HepG2 (cell line): ENCODE measurements around the gene ESRRG. TPM values are rescaled to one million over a fixed set of nuclear protein-coding genes. Genes with fewer than 3 reads are reported as not detected.

Experiments used
- ATAC-seq: fragments of 200-7000 bp; cut with Tn5 transposase; 3 replicates; pipeline ENCODE4 v1.9.1; 2020; ENCODE audit warnings: mild to moderate bottlenecking, moderate library complexity
- BruUV-seq: library from RNA; stranded (reverse); fragments of 400-500 nt; replicated peaks from 2 replicates; lab custom pipeline; 2021; lab: Mats Ljungman, UMichigan
- CTCF ChIA-PET: fragments of 300-600 bp; formaldehyde crosslinking; extraction: SDS; loops from one replicate; lab custom pipeline; 2021; ENCODE audit warnings: low total read pairs, inconsistent platforms, low intra/inter-chr PET ratio; lab: Yijun Ruan, JAX
- POLR2A ChIA-PET: fragments of 350-600 bp; sonication (Branson Sonifier 250); formaldehyde crosslinking; loops from one replicate; lab custom pipeline; 2020; ENCODE audit warnings: antibody characterized with exemption, inconsistent platforms; lab: Yijun Ruan, JAX
- DNase-seq: peaks from one replicate; pipeline ENCODE4 v3.0.0-alpha.2; 2015; ENCODE audit warnings: low spot score
- FAIRE-seq: peaks from 3 replicates; lab custom pipeline; 2011; peaks lifted over from hg19 to GRCh38; lab: Jason Lieb, UNC
- H2AFZ ChIP-seq: one replicate; pipeline ENCODE4 v1.6.1; 2011; ENCODE audit warnings: low read length, inconsistent platforms
- H3K27ac ChIP-seq: fragments of 300-600 bp; 3 replicates; pipeline ENCODE4 v1.8.0; 2011; ENCODE audit warnings: mixed run types, mild to moderate bottlenecking, mixed read lengths, low read length, inconsistent platforms; ENCODE audit not compliant: insufficient read depth; ENCODE audit errors: extremely low read length
- H3K27me3 ChIP-seq, 2 experiments: fragments of 200-600 bp in 1 of 2; 2 replicates in 1 of 2; 3 replicates in 1 of 2; pipeline versions ENCODE4 v1.6.0 to v1.8.0; 2011; ENCODE audit warnings: low read length in 2 of 2, mild to moderate bottlenecking in 2 of 2, moderate library complexity in 2 of 2, inconsistent platforms in 1 of 2; ENCODE audit not compliant: insufficient read depth in 2 of 2, control insufficient read depth in 1 of 2
- H3K36me3 ChIP-seq, 2 experiments: fragments of 200-600 bp in 1 of 2; replicated peaks in 1 of 2; 2 replicates in 1 of 2; 3 replicates in 1 of 2; pipeline versions ENCODE4 v1.5.1 to v1.8.0; 2011; ENCODE audit warnings: low read length in 2 of 2, inconsistent platforms in 1 of 2; ENCODE audit not compliant: insufficient read depth in 2 of 2, control insufficient read depth in 1 of 2
- H3K4me1 ChIP-seq: 2 replicates; pipeline ENCODE4 v1.5.1; 2012; ENCODE audit warnings: low read length, inconsistent platforms; ENCODE audit not compliant: insufficient read depth
- H3K4me2 ChIP-seq: 2 replicates; pipeline ENCODE4 v1.6.0; 2011; ENCODE audit warnings: low read depth, low read length, inconsistent platforms
- H3K4me3 ChIP-seq, 3 experiments: fragments of 200-600 bp in 1 of 3; sonication (generic), shearing (Covaris generic) in 1 of 3; replicated peaks in 1 of 3; 2 replicates each; pipeline ENCODE4 v1.5.1; 2011 to 2016; ENCODE audit warnings: low read length in 3 of 3, inconsistent platforms in 2 of 3, low read depth in 2 of 3, mild to moderate bottlenecking in 2 of 3, control low read depth in 1 of 3, mixed read lengths in 1 of 3; ENCODE audit not compliant: insufficient read depth in 1 of 3
- H3K79me2 ChIP-seq: one replicate; pipeline ENCODE4 v1.6.1; 2011; ENCODE audit warnings: low read length, inconsistent platforms; ENCODE audit not compliant: insufficient read depth
- H3K9ac ChIP-seq: 2 replicates; pipeline ENCODE4 v1.6.0; 2011; ENCODE audit warnings: mild to moderate bottlenecking, low read depth, low read length, inconsistent platforms; ENCODE audit not compliant: insufficient read depth
- H3K9me3 ChIP-seq: 2 replicates; pipeline ENCODE4 v1.5.1; 2012; ENCODE audit warnings: mild to moderate bottlenecking, low read length
- H4K20me1 ChIP-seq: 2 replicates; pipeline ENCODE4 v1.6.0; 2011; ENCODE audit warnings: inconsistent platforms, mild to moderate bottlenecking, low read length, moderate library complexity; ENCODE audit not compliant: insufficient read depth
- KDM5A ChIP-seq: fragments of 200-600 bp; sonication (generic); IDR thresholded peaks from 2 replicates; pipeline ENCODE4 v1.7.0; 2018; ENCODE audit warnings: antibody characterized with exemption, mild to moderate bottlenecking, low read length, borderline replicate concordance
- ZNF33A ChIP-seq: sonication (generic); formaldehyde crosslinking; IDR thresholded peaks from 2 replicates; pipeline ENCODE4 v1.5.1; 2020; ENCODE audit warnings: missing genetic modification reagents, mild to moderate bottlenecking, moderate library complexity, borderline replicate concordance
- ZNF34 ChIP-seq: sonication (generic); formaldehyde crosslinking; IDR thresholded peaks from 2 replicates; pipeline ENCODE4 v1.4.0; 2020; ENCODE audit warnings: mild to moderate bottlenecking, missing genetic modification reagents, borderline replicate concordance
- WGBS: methylation state at CpG from one replicate; pipeline ENCODE4 v1.1.6; 2017; ENCODE audit warnings: low lambda C conversion rate; 5-methylcytosine and 5-hydroxymethylcytosine counted together
- in situ Hi-C: cut with HindIII; loops from 2 replicates; pipeline ENCODE4 v1.10.0; 2017; ENCODE audit warnings: low pct_unique_long_range_greater_than_20kb; ENCODE audit not compliant: extremely low pct_ligation_motif_present
- intact Hi-C: fragments of 100-400 bp; cut with micrococcal nuclease; formaldehyde crosslinking; loops from one replicate; pipeline ENCODE4 v1.10.0; 2022; ENCODE audit not compliant: unreplicated experiment
- polyA plus RNA-seq, 8 experiments: library from polyadenylated mRNA; depleted of rRNA in 3 of 8; stranded (reverse) in 7 of 8; unstranded in 1 of 8; fragments of >200 nt; fragmentation: Illumina TruSeq in 4 of 8; extraction: Trizol in 4 of 8; gene quantifications; 2 replicates each; pipeline versions ENCODE4 v1.2.1 to v1.2.3, GENCODE V29; 2011 to 2016; ENCODE audit warnings: low read depth in 4 of 8, missing spikeins in 1 of 8, mixed read lengths in 1 of 8; ENCODE audit not compliant: insufficient read depth in 1 of 8
- total RNA-seq, 5 experiments: library from RNA; depleted of rRNA; stranded (reverse); fragments of >200 nt; fragmentation: Illumina TruSeq; extraction: Trizol; gene quantifications; 2 replicates each; pipeline ENCODE4 v1.2.3, GENCODE V29; 2016; ENCODE audit warnings: low read depth in 1 of 5
- TF ChIP-seq, protein P1 (sequence below): sonication (generic); formaldehyde crosslinking; IDR thresholded peaks from 2 replicates; pipeline ENCODE4 v1.9.0; 2021; ENCODE audit warnings: missing genetic modification reagents, mild to moderate bottlenecking, borderline replicate concordance

Gene ESRRG
- total and polyA plus RNA-seq, 2 of the 13 experiments (the other 11 are each of a cell fraction or from before 2014, with no cell fraction given), result not detected

DNA sequence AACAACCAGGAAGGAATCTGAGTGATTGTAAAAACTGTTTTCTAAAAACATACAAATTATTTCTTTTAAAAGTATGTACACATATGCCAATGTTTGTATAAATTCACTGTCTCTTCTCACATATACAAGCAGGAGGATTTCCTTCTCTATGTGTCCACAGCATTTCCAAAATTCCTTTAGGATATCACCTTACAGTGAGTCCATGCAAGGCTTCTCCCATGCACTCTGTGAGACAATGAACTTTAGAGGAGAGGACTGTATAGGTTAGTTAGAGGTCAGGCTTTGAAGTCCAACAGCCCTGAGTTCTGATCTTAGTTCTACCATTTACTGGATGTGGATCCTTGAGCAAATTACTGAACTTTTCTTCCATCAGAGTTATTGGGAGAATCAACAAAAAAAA, 265.9 kb downstream of the ESRRG start:
- H3K27ac ChIP-seq, result no peak overlapping the region
- no peak overlapping the region for H3K4me3 ChIP-seq
- in situ Hi-C loops (no loop called here), intact Hi-C loops (no loop called here)
- no peak overlapping the region for H3K9ac ChIP-seq
- CTCF ChIA-PET, result no interaction called here
- no TSS peak for BruUV-seq
- H3K27me3 ChIP-seq, result no peaks in the 10 kb centered on the region; a peak in 1 of 5 replicates
- no peak overlapping the region for H3K4me2 ChIP-seq
- no peaks in the 10 kb centered on the region for H3K9me3 ChIP-seq
- FAIRE-seq, result no peak
- H3K79me2 ChIP-seq, result no peaks in the 10 kb centered on the region
- no peaks in the 10 kb centered on the region for H4K20me1 ChIP-seq
- H2AFZ ChIP-seq, result no peak overlapping the region
- TF ChIP-seq KDM5A, result no peak
- no peak for ATAC-seq
- POLR2A ChIA-PET, result no interaction called here
- H3K4me1 ChIP-seq, result no peaks in the 10 kb centered on the region
- no peak for DNase-seq
- no peaks in the 10 kb centered on the region for H3K36me3 ChIP-seq

DNA sequence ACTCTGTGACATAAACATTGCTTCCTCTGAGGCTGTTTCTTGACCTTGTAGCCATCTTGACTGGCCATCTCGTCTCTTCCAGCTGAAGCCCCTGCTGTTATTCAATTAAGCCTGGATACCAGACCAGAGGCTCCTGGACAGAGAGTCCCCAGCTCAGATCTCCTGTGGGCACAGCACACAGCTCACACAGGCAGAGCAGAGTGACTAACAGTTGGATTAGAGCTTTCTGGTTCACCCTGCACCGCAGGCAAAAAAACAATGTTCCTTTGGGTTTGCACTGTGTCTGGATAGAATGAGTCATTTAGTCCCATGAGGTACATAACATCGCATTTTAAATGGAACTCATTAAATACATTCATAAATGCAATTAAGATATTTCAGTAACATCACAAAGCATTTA, 266.5 kb downstream of the ESRRG start:
- Histone ChIP-seq H3K27me3 (no peaks in the 10 kb centered on the region; a peak in 1 of 5 replicates), H3K4me1 (no peaks in the 10 kb centered on the region), H3K9ac (no peak overlapping the region), H4K20me1 (no peaks in the 10 kb centered on the region), H3K9me3 (no peaks in the 10 kb centered on the region), H3K4me3 (no peak overlapping the region), H2AFZ (no peak overlapping the region), H3K36me3 (no peaks in the 10 kb centered on the region), H3K27ac (no peak overlapping the region), H3K4me2 (no peak overlapping the region), H3K79me2 (no peaks in the 10 kb centered on the region)
- ChIA-PET POLR2A (no interaction called here), CTCF (no interaction called here)
- in situ Hi-C loops (no loop called here), intact Hi-C loops (no loop called here)
- WGBS, result 1% methylated on average over 3 of the region's 3 CpGs
- FAIRE-seq, result no peak
- ATAC-seq, result no peak
- no peak for DNase-seq
- TF ChIP-seq ZNF34 (CRISPR knock-in tag), result no peak
- no TSS peak for BruUV-seq

DNA sequence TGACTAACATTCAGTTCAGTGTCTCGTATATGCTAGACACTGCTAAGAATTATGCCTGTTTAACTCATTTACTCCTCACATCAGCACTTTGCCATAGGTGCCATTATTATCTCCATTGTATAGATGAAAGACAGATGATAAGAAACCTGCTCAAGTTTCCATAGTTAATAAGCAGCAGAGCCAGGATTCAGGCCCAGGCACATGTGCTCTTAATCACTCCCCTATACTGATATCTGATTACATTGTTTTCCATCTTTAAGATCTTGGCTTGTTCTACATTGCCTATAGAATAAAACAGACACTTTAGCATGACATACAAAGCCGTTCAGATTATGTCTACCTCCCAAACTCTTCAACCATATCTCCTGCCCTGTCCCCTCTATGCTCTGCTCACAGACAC, 269.5 kb downstream of the ESRRG start:
- Histone ChIP-seq H3K4me2 (no peak overlapping the region), H3K27ac (no peak overlapping the region), H3K4me3 (no peak overlapping the region), H4K20me1 (no peaks in the 10 kb centered on the region), H3K36me3 (no peaks in the 10 kb centered on the region), H2AFZ (no peak overlapping the region), H3K9ac (no peak overlapping the region), H3K79me2 (no peaks in the 10 kb centered on the region), H3K9me3 (no peaks in the 10 kb centered on the region), H3K27me3 (no peaks in the 10 kb centered on the region), H3K4me1 (no peaks in the 10 kb centered on the region)
- in situ Hi-C loops, result no loop called here
- 0% methylated on average over 2 of the region's 2 CpGs for WGBS
- no TSS peak for BruUV-seq
- ChIA-PET CTCF (no interaction called here), POLR2A (no interaction called here)
- ATAC-seq (no peak), DNase-seq (no peak), FAIRE-seq (no peak)
- intact Hi-C loops, result no loop called here
- TF ChIP-seq ZNF33A (CRISPR knock-in tag), result no peak
- TF ChIP-seq, protein P1, sequence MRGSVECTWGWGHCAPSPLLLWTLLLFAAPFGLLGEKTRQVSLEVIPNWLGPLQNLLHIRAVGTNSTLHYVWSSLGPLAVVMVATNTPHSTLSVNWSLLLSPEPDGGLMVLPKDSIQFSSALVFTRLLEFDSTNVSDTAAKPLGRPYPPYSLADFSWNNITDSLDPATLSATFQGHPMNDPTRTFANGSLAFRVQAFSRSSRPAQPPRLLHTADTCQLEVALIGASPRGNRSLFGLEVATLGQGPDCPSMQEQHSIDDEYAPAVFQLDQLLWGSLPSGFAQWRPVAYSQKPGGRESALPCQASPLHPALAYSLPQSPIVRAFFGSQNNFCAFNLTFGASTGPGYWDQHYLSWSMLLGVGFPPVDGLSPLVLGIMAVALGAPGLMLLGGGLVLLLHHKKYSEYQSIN (CRISPR knock-in tag), result no peak
